WTC11 (cell line): ENCODE results near the gene FOXN3. TPM values are rescaled to one million over a fixed set of nuclear protein-coding genes. Genes with fewer than 3 reads are reported as not detected.

Source experiments
- ATAC-seq: fragments of 200-7000 bp; cut with Tn5 transposase; 2 replicates; pipeline ENCODE4 v1.10.0; 2021; ENCODE audit warnings: mild to moderate bottlenecking, moderate library complexity
- CTCF ChIA-PET: fragments of 300-600 bp; sonication (Branson Sonifier 250); formaldehyde crosslinking; loops from one replicate; lab custom pipeline; 2021; ENCODE audit warnings: antibody characterized with exemption; lab: Charles Lee
- POLR2A ChIA-PET: fragments of 350-600 bp; sonication (Branson Sonifier 250); formaldehyde crosslinking; loops from one replicate; lab custom pipeline; 2021; ENCODE audit warnings: antibody characterized with exemption; lab: Charles Lee
- DNase-seq: peaks from one replicate; pipeline ENCODE4 v3.0.0; 2021; ENCODE audit warnings: low spot score
- H3K27ac Mint-ChIP-seq: 2 replicates; pipeline ENCODE4 v1.8.0; 2021; ENCODE audit warnings: mixed read lengths
- H3K27me3 Mint-ChIP-seq: 2 replicates; pipeline ENCODE4 v1.8.0; 2021; ENCODE audit warnings: low read depth, mild to moderate bottlenecking, moderate library complexity, mixed read lengths
- H3K36me3 Mint-ChIP-seq: 2 replicates; pipeline ENCODE4 v1.8.0; 2021; ENCODE audit warnings: mixed read lengths
- H3K4me1 Mint-ChIP-seq: 2 replicates; pipeline ENCODE4 v1.8.0; 2022; ENCODE audit warnings: mixed read lengths
- H3K4me3 Mint-ChIP-seq: 2 replicates; pipeline ENCODE4 v1.8.0; 2021; ENCODE audit warnings: mild to moderate bottlenecking, moderate library complexity, mixed read lengths
- H3K9me3 Mint-ChIP-seq: 2 replicates; pipeline ENCODE4 v1.8.0; 2021; ENCODE audit warnings: mixed read lengths
- CREM ChIP-seq: sonication (generic); formaldehyde crosslinking; IDR thresholded peaks from 2 replicates; pipeline ENCODE4 v1.8.1; 2022; ENCODE audit warnings: mild to moderate bottlenecking, missing genetic modification reagents, moderate library complexity
- ESRRA ChIP-seq: sonication (generic); formaldehyde crosslinking; IDR thresholded peaks from 2 replicates; pipeline ENCODE4 v1.8.1; 2022; ENCODE audit warnings: mild to moderate bottlenecking, missing genetic modification reagents, borderline replicate concordance
- PRDM15 ChIP-seq: sonication (generic); formaldehyde crosslinking; IDR thresholded peaks from 2 replicates; pipeline ENCODE4 v1.8.0; 2022; ENCODE audit warnings: missing genetic modification reagents
- PRRX2 ChIP-seq: fragments of 250-450 bp; sonication (Bioruptor Pico); IDR thresholded peaks from 2 replicates; pipeline ENCODE4 v1.8.0; 2021; ENCODE audit warnings: mild to moderate bottlenecking
- SOX15 ChIP-seq: fragments of 250-450 bp; sonication (Bioruptor Pico); IDR thresholded peaks from 2 replicates; pipeline ENCODE4 v1.9.0; 2021; ENCODE audit warnings: mild to moderate bottlenecking
- SP1 ChIP-seq: sonication (generic); formaldehyde crosslinking; conservative IDR thresholded peaks from 2 replicates; pipeline ENCODE4 v1.8.1; 2022; ENCODE audit warnings: missing genetic modification reagents
- TEAD4 ChIP-seq: sonication (generic); formaldehyde crosslinking; IDR thresholded peaks from 2 replicates; pipeline ENCODE4 v1.8.0; 2022; ENCODE audit warnings: mild to moderate bottlenecking, missing genetic modification reagents
- TP53 ChIP-seq: sonication (generic); formaldehyde crosslinking; IDR thresholded peaks from 2 replicates; pipeline ENCODE4 v1.8.1; 2023; ENCODE audit warnings: mild to moderate bottlenecking, missing genetic modification reagents
- ZNF232 ChIP-seq: sonication (generic); formaldehyde crosslinking; IDR thresholded peaks from 2 replicates; pipeline ENCODE4 v1.8.0; 2022; ENCODE audit warnings: mild to moderate bottlenecking, missing genetic modification reagents
- ZNF263 ChIP-seq: sonication (generic); formaldehyde crosslinking; IDR thresholded peaks from 2 replicates; pipeline ENCODE4 v1.8.1; 2022; ENCODE audit warnings: low read depth, mild to moderate bottlenecking, moderate library complexity, missing genetic modification reagents
- ZNF512 ChIP-seq: sonication (generic); formaldehyde crosslinking; IDR thresholded peaks from 2 replicates; pipeline ENCODE4 v1.8.1; 2022; ENCODE audit warnings: missing genetic modification reagents, borderline replicate concordance
- ZNF532 ChIP-seq: fragments of 250-450 bp; sonication (Bioruptor Pico); IDR thresholded peaks from 2 replicates; pipeline ENCODE4 v1.9.0; 2021; ENCODE audit warnings: mild to moderate bottlenecking, borderline replicate concordance
- ZNF671 ChIP-seq: fragments of 250-450 bp; sonication (Bioruptor Pico); IDR thresholded peaks from 2 replicates; pipeline ENCODE4 v1.8.0; 2021; ENCODE audit warnings: mild to moderate bottlenecking
- total RNA-seq: library from RNA; stranded (reverse); gene quantifications from 3 replicates; pipeline ENCODE4 v1.2.3, GENCODE V29; 2021
- TF ChIP-seq, protein P1 (sequence below): fragments of 250-450 bp; sonication (Bioruptor Pico); IDR thresholded peaks from 2 replicates; pipeline ENCODE4 v1.9.0; 2021; ENCODE audit warnings: mild to moderate bottlenecking
- TF ChIP-seq, protein P2 (sequence below): sonication (generic); formaldehyde crosslinking; IDR thresholded peaks from 2 replicates; pipeline ENCODE4 v1.8.1; 2022; ENCODE audit warnings: low read depth, missing genetic modification reagents, borderline replicate concordance
- TF ChIP-seq, protein P3 (sequence below): sonication (generic); formaldehyde crosslinking; IDR thresholded peaks from 2 replicates; pipeline ENCODE4 v1.8.1; 2023; ENCODE audit warnings: mild to moderate bottlenecking, moderate library complexity, missing genetic modification reagents

FOXN3 gene
- total RNA-seq, 1 experiment from 2014 or later: 170 TPM

DNA sequence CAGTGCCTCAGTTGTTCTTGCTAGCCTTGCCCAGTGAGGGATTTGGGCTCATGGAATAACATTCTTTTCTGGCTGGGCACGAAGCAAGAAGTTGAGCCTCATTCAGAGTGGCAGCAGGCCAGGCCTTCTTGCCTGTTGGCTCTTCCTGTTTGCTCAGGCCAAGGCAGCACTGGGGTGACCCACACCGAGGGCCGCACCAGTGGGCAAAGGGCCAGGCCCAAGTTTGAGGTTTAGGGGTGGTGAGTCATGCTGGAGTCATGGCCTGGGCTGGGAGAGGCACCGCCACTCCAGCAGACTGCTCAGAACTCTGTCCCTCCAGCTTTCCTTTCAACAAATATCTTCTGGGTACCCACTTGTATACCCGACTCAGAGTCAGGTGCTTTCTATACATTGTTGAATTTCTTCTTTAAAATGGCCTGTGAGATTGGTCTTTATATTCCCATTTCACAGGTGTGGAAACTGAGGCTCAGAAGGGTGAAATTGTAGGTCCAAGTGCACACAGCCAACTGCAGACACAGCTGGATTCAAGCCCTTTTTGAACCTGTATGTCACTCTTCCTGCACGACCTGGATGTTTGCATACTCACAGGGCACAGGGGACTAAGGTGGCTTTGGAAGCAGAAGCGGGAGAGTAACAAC, 279.4 kb downstream of the FOXN3 start:
- Mint-ChIP-seq H3K27ac (no peak overlapping the region), H3K9me3 (peaks cover 17% of the 10 kb centered on the region), H3K4me3 (no peak overlapping the region), H3K36me3 (peaks cover 5% of the 10 kb centered on the region; the same call in 1 of the 2 replicates), H3K4me1 (peaks cover 34% of the 10 kb centered on the region), H3K27me3 (peaks cover 24% of the 10 kb centered on the region)
- ChIA-PET CTCF (no interaction called here), POLR2A (no interaction called here)
- no peak for TF ChIP-seq SP1 (CRISPR knock-in tag)
- DNase-seq (no peak), ATAC-seq (no peak)

DNA sequence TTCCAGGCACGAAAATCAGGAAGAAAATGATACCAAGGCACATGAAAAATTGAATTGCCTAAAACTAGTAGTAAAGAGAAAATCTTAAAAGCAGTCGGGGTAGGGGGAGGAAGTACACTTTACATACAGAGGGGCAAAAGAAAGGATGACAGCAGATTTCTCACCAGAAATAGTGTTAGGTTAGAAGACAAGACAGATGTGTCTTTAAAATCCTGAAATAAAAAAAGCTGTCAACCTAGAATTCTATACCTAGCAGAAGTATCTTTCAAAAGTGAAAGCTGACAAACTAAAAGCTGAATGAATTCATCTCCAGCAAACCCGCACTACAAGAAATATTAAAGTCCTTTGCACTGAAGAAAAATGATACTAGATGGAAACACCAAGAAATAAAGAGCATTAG, 280.4 kb downstream of the FOXN3 start:
- no peak for ATAC-seq
- ChIA-PET CTCF (no interaction called here), POLR2A (no interaction called here)
- Mint-ChIP-seq H3K4me1 (peaks cover 28% of the 10 kb centered on the region), H3K27me3 (peaks cover 18% of the 10 kb centered on the region), H3K4me3 (no peak overlapping the region), H3K9me3 (peaks cover 16% of the 10 kb centered on the region), H3K27ac (no peak overlapping the region), H3K36me3 (peaks cover 3% of the 10 kb centered on the region; the same call in 1 of the 2 replicates)
- no peak for DNase-seq
- TF ChIP-seq ZNF263 (CRISPR knock-in tag) (no peak), TEAD4 (CRISPR knock-in tag) (no peak), ZNF512 (CRISPR knock-in tag) (no peak), SOX15 (CRISPR knock-in tag) (no peak), ESRRA (no peak), TP53 (CRISPR knock-in tag) (no peak), PRRX2 (CRISPR knock-in tag) (no peak), CREM (no peak), ZNF671 (CRISPR knock-in tag) (no peak), ZNF532 (CRISPR knock-in tag) (no peak), ZNF232 (no peak), PRDM15 (CRISPR knock-in tag) (no peak)
- TF ChIP-seq, protein P1, sequence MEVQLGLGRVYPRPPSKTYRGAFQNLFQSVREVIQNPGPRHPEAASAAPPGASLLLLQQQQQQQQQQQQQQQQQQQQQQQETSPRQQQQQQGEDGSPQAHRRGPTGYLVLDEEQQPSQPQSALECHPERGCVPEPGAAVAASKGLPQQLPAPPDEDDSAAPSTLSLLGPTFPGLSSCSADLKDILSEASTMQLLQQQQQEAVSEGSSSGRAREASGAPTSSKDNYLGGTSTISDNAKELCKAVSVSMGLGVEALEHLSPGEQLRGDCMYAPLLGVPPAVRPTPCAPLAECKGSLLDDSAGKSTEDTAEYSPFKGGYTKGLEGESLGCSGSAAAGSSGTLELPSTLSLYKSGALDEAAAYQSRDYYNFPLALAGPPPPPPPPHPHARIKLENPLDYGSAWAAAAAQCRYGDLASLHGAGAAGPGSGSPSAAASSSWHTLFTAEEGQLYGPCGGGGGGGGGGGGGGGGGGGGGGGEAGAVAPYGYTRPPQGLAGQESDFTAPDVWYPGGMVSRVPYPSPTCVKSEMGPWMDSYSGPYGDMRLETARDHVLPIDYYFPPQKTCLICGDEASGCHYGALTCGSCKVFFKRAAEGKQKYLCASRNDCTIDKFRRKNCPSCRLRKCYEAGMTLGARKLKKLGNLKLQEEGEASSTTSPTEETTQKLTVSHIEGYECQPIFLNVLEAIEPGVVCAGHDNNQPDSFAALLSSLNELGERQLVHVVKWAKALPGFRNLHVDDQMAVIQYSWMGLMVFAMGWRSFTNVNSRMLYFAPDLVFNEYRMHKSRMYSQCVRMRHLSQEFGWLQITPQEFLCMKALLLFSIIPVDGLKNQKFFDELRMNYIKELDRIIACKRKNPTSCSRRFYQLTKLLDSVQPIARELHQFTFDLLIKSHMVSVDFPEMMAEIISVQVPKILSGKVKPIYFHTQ (CRISPR knock-in tag): no peak
- TF ChIP-seq, protein P2, sequence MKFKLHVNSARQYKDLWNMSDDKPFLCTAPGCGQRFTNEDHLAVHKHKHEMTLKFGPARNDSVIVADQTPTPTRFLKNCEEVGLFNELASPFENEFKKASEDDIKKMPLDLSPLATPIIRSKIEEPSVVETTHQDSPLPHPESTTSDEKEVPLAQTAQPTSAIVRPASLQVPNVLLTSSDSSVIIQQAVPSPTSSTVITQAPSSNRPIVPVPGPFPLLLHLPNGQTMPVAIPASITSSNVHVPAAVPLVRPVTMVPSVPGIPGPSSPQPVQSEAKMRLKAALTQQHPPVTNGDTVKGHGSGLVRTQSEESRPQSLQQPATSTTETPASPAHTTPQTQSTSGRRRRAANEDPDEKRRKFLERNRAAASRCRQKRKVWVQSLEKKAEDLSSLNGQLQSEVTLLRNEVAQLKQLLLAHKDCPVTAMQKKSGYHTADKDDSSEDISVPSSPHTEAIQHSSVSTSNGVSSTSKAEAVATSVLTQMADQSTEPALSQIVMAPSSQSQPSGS (CRISPR knock-in tag): no peak
- TF ChIP-seq, protein P3, sequence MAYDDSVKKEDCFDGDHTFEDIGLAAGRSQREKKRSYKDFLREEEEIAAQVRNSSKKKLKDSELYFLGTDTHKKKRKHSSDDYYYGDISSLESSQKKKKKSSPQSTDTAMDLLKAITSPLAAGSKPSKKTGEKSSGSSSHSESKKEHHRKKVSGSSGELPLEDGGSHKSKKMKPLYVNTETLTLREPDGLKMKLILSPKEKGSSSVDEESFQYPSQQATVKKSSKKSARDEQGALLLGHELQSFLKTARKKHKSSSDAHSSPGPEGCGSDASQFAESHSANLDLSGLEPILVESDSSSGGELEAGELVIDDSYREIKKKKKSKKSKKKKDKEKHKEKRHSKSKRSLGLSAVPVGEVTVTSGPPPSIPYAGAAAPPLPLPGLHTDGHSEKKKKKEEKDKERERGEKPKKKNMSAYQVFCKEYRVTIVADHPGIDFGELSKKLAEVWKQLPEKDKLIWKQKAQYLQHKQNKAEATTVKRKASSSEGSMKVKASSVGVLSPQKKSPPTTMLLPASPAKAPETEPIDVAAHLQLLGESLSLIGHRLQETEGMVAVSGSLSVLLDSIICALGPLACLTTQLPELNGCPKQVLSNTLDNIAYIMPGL: no peak
